Measurements from ENCODE around the gene KDM2A.
A peak's percentile ranks its signal among the peaks of the same experiment; 100 is the strongest.
"Not testable (repeated sequence)": the region's sequence is repeated elsewhere in the genome, so short reads cannot be mapped to it uniquely, and the experiment has no call there.

KDM2A gene

GRCh38 chr11:67119585-67120391, 725 bp downstream of the KDM2A start:
- H3K36me3 ChIP-seq (ENCODE audit: control insufficient read depth, insufficient read depth, low read length): peaks cover 2% of the 10 kb centered on the region
- peaks cover 4% of the 10 kb centered on the region for H3K27me3 ChIP-seq (ENCODE audit: control insufficient read depth, insufficient read depth, low read length)
- no peaks in the 10 kb centered on the region for H3K9me3 ChIP-seq (ENCODE audit: control insufficient read depth, insufficient read depth, low read length)
- H3K4me3 ChIP-seq (ENCODE audit: low read depth, low read length): peak overlapping the region; percentile 93
- H3K9ac ChIP-seq (ENCODE audit: low read depth, low read length): peak overlapping the region; percentile 90
- H3K4me1 ChIP-seq (ENCODE audit: control insufficient read depth, insufficient read depth, low read length): peaks cover 8% of the 10 kb centered on the region

- H3K4me3 ChIP-seq (ENCODE audit: low read depth, low read length): peak overlapping the region; percentile 93
- H3K27me3 ChIP-seq (ENCODE audit: control insufficient read depth, insufficient read depth, low read length): peaks cover 4% of the 10 kb centered on the region
- H3K36me3 ChIP-seq (ENCODE audit: control insufficient read depth, insufficient read depth, low read length): peaks cover 2% of the 10 kb centered on the region
- peak overlapping the region; percentile 90 for H3K9ac ChIP-seq (ENCODE audit: low read depth, low read length)
- H3K4me1 ChIP-seq (ENCODE audit: control insufficient read depth, insufficient read depth, low read length): peaks cover 8% of the 10 kb centered on the region
- H3K9me3 ChIP-seq (ENCODE audit: control insufficient read depth, insufficient read depth, low read length): no peaks in the 10 kb centered on the region
Observed at GRCh38 chr11:67120456-67120855, 1.4 kb downstream of the KDM2A start.

DNA sequence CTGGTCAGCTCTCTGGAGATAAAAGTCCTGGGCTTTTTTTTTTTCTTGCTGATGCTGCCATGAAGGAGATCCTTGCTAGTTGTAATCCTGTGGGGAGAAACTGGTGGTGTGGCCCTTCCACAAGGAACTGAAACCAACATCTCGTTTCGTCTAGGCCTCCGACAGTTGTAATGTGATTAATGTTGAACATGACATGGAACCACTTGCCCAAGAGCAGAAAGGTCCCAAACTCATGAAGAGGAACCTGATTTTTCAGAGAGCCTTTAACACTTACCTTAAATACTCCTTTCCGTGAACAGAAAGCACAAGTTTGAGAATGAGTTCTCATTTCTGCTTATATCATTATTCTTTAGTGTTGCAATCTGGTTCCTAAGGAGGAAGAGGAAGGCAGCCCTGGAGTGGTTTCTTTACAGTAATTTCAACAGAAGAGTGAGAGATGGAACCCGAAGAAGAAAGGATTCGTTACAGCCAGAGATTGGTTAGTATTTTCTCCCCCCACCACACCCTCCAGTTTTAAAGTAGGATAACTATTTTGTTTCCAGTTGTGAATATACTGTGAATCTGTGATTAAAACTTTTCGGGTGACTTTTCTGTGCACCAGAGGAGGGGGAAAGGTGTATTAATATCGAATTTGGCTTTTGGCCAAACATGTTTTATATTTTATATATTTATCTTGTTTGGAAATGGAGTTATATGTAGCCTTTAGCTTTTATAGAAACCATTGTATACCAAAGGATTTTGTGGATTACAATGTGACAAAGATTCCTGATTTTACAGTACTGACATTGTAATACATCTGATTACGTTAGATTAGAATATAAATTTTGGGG, 2.0 kb downstream of the KDM2A start:
- Histone ChIP-seq H3K4me1 (ENCODE audit: control insufficient read depth, insufficient read depth, low read length) (peaks cover 8% of the 10 kb centered on the region), H3K9me3 (ENCODE audit: control insufficient read depth, insufficient read depth, low read length) (no peaks in the 10 kb centered on the region), H3K27me3 (ENCODE audit: control insufficient read depth, insufficient read depth, low read length) (peaks cover 4% of the 10 kb centered on the region), H3K9ac (ENCODE audit: low read depth, low read length) (peak overlapping the region; percentile 90), H3K4me3 (ENCODE audit: low read depth, low read length) (peak overlapping the region; percentile 93), H3K36me3 (ENCODE audit: control insufficient read depth, insufficient read depth, low read length) (peaks cover 2% of the 10 kb centered on the region)

DNA sequence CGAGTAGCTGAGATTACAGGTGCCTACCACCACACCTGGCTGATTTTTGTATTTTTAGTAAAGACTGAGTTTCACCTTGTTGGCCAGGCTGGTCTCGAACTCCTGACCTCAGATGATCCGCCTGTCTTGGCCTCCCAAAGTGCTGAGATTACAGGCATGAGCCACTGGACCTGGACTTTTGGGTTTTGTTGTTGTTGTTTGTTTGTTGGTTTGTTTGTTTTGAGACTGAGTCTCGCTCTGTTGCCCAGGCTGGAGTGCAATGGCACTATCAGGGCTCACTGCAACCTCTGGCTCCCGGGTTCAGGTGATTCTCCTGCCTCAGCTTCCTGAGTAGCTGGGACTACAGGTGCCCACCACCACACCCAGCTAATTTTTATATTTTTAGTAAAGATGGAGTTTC, 4.7 kb downstream of the KDM2A start:
- H3K4me1 ChIP-seq (ENCODE audit: control insufficient read depth, insufficient read depth, low read length); H3K9ac ChIP-seq (ENCODE audit: low read depth, low read length); H3K9me3 ChIP-seq (ENCODE audit: control insufficient read depth, insufficient read depth, low read length); H3K4me3 ChIP-seq (ENCODE audit: low read depth, low read length); H3K36me3 ChIP-seq (ENCODE audit: control insufficient read depth, insufficient read depth, low read length); H3K27me3 ChIP-seq (ENCODE audit: control insufficient read depth, insufficient read depth, low read length): not testable (repeated sequence)

- H3K9me3 ChIP-seq (ENCODE audit: control insufficient read depth, insufficient read depth, low read length); H3K4me3 ChIP-seq (ENCODE audit: low read depth, low read length); H3K36me3 ChIP-seq (ENCODE audit: control insufficient read depth, insufficient read depth, low read length); H3K4me1 ChIP-seq (ENCODE audit: control insufficient read depth, insufficient read depth, low read length); H3K27me3 ChIP-seq (ENCODE audit: control insufficient read depth, insufficient read depth, low read length); H3K9ac ChIP-seq (ENCODE audit: low read depth, low read length): not testable (repeated sequence)
Observed at GRCh38 chr11:67126243-67126642, 7.2 kb downstream of the KDM2A start.

DNA sequence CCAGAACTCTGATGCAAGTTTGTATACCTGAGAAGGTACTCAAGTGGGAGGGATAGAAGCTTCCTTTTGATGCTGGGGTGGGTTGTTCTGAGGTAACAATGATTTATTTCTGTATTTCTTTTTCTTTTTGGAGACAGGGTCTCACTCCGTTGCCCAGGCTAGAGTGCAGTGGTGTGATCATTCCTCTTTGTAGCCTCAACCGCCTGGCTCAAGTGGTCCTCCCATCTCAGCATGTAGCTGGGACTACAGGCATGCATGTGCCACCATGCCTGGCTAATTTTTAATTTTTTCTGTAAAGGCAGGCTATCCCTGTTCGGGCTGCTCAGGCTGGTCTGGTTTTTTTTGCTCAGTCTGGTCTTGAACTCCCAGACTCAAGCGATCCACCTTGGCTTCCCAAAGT, 7.9 kb downstream of the KDM2A start:
- H3K36me3 ChIP-seq (ENCODE audit: control insufficient read depth, insufficient read depth, low read length): peaks cover 2% of the 10 kb centered on the region
- H3K4me1 ChIP-seq (ENCODE audit: control insufficient read depth, insufficient read depth, low read length): no peaks in the 10 kb centered on the region
- no peak overlapping the region for H3K4me3 ChIP-seq (ENCODE audit: low read depth, low read length)
- H3K27me3 ChIP-seq (ENCODE audit: control insufficient read depth, insufficient read depth, low read length): no peaks in the 10 kb centered on the region
- H3K9ac ChIP-seq (ENCODE audit: low read depth, low read length): no peak overlapping the region
- H3K9me3 ChIP-seq (ENCODE audit: control insufficient read depth, insufficient read depth, low read length): no peaks in the 10 kb centered on the region

GRCh38 chr11:67130861-67131260, 11.8 kb downstream of the KDM2A start:
- peaks cover 11% of the 10 kb centered on the region for H3K36me3 ChIP-seq (ENCODE audit: control insufficient read depth, insufficient read depth, low read length)
- H3K9me3 ChIP-seq (ENCODE audit: control insufficient read depth, insufficient read depth, low read length); H3K4me3 ChIP-seq (ENCODE audit: low read depth, low read length): not testable (repeated sequence)

GRCh38 chr11:67136156-67136555, 17.1 kb downstream of the KDM2A start:
- peaks cover 15% of the 10 kb centered on the region for H3K36me3 ChIP-seq (ENCODE audit: control insufficient read depth, insufficient read depth, low read length)
- no peak overlapping the region for H3K4me3 ChIP-seq (ENCODE audit: low read depth, low read length)
- no peak overlapping the region for H3K9ac ChIP-seq (ENCODE audit: low read depth, low read length)
- H3K27me3 ChIP-seq (ENCODE audit: control insufficient read depth, insufficient read depth, low read length): no peaks in the 10 kb centered on the region
- no peaks in the 10 kb centered on the region for H3K4me1 ChIP-seq (ENCODE audit: control insufficient read depth, insufficient read depth, low read length)
- H3K9me3 ChIP-seq (ENCODE audit: control insufficient read depth, insufficient read depth, low read length): no peaks in the 10 kb centered on the region

More at GRCh38 chr11:67130861-67131260, 11.8 kb downstream of the KDM2A start:
- not testable (repeated sequence) for H3K4me1 ChIP-seq (ENCODE audit: control insufficient read depth, insufficient read depth, low read length); H3K27me3 ChIP-seq (ENCODE audit: control insufficient read depth, insufficient read depth, low read length); H3K9ac ChIP-seq (ENCODE audit: low read depth, low read length)

DNA sequence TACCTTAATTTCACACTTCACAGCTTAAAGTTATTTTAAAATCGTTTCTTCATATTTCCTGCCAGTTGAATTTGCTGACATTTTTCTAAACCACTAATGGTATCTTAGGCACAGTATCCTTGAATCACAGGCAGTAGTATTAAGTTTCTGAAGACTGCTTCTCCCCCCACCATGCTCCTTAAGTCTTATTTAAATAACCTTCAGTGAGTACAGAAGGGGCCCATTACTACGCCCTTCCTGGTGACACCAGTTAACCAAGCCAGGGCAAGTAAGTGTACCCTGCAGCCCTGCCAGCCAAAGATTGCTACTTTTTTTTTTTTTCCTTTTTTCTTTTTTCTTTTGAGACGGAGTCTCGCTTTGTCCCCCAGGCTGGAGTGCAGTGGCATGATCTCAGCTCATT, 19.9 kb downstream of the KDM2A start:
- Histone ChIP-seq H3K4me1 (ENCODE audit: control insufficient read depth, insufficient read depth, low read length) (no peaks in the 10 kb centered on the region), H3K9ac (ENCODE audit: low read depth, low read length) (no peak overlapping the region), H3K4me3 (ENCODE audit: low read depth, low read length) (no peak overlapping the region), H3K9me3 (ENCODE audit: control insufficient read depth, insufficient read depth, low read length) (no peaks in the 10 kb centered on the region), H3K36me3 (ENCODE audit: control insufficient read depth, insufficient read depth, low read length) (peaks cover 15% of the 10 kb centered on the region), H3K27me3 (ENCODE audit: control insufficient read depth, insufficient read depth, low read length) (no peaks in the 10 kb centered on the region)

- no peaks in the 10 kb centered on the region for H3K4me1 ChIP-seq (ENCODE audit: control insufficient read depth, insufficient read depth, low read length)
- no peaks in the 10 kb centered on the region for H3K9me3 ChIP-seq (ENCODE audit: control insufficient read depth, insufficient read depth, low read length)
- no peak overlapping the region for H3K9ac ChIP-seq (ENCODE audit: low read depth, low read length)
- no peak overlapping the region for H3K4me3 ChIP-seq (ENCODE audit: low read depth, low read length)
- no peaks in the 10 kb centered on the region for H3K36me3 ChIP-seq (ENCODE audit: control insufficient read depth, insufficient read depth, low read length)
- no peaks in the 10 kb centered on the region for H3K27me3 ChIP-seq (ENCODE audit: control insufficient read depth, insufficient read depth, low read length)
Observed at GRCh38 chr11:67146516-67147226, 27.6 kb downstream of the KDM2A start.

- no peaks in the 10 kb centered on the region for H3K27me3 ChIP-seq (ENCODE audit: control insufficient read depth, insufficient read depth, low read length)
- no peaks in the 10 kb centered on the region for H3K9me3 ChIP-seq (ENCODE audit: control insufficient read depth, insufficient read depth, low read length)
- H3K4me3 ChIP-seq (ENCODE audit: low read depth, low read length): no peak overlapping the region
- H3K9ac ChIP-seq (ENCODE audit: low read depth, low read length): no peak overlapping the region
- H3K4me1 ChIP-seq (ENCODE audit: control insufficient read depth, insufficient read depth, low read length): no peaks in the 10 kb centered on the region
- no peaks in the 10 kb centered on the region for H3K36me3 ChIP-seq (ENCODE audit: control insufficient read depth, insufficient read depth, low read length)
Observed at GRCh38 chr11:67153971-67154370, 34.9 kb downstream of the KDM2A start.

Measured in iPS-15b (cell line).